Activated T-cell treated with anti-CD3 and anti-CD28 coated beads for 4 hours (primary cell): Measurements from ENCODE around the gene RNU6-7.

ENCODE experiments used
- DNase-seq: peaks from one replicate; pipeline ENCODE4 v3.0.0-alpha.2; 2020

RNU6-7 gene

GRCh38 chr14:32205984-32206383 is 4.1 kb downstream of the RNU6-7 start:
- no peak for DNase-seq

DNA sequence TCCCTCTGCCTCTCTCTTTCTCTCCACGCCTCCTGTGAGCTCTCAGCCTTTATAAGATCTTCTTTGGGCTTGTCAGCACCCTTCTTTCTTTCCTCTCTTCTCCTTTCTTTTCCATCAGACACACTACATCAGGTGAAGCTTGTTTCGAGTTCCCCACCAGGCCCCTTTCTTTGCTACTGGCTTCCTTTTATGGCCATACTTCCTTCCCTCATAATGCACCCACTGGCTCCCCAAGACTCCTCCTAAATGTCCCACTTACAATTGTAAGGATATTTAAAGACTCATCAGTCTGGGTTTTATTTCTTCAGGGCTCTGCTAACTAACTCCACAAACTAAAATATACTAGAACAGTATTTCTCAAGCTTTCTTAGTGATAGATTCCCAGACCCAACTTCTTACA is 4.7 kb downstream of the RNU6-7 start:
- DNase-seq = no peak

DNA sequence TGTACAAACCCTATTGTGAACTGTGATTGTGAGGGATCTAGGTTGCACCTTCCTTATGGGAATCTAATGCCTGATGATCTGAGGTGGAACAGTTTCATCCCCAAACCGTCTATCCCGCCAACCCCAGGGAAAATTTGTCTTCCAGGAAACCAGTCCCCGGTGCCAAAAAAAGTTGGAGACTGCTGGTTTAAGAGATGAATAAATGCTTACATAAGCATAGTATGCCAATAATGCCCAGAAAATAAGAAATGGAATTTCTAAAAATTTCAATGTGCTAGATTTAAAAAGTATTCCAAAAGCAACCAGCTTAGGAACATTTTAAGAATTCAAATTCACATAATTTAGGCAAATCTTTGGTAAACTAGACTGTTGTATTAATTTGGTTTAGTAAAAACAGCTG is 6.6 kb downstream of the RNU6-7 start:
- DNase-seq = no peak

- no peak for DNase-seq
Measured at GRCh38 chr14:32209471-32209870, 7.6 kb downstream of the RNU6-7 start.

GRCh38 chr14:32211068-32211404 is 9.2 kb downstream of the RNU6-7 start:
- DNase-seq = no peak

DNA sequence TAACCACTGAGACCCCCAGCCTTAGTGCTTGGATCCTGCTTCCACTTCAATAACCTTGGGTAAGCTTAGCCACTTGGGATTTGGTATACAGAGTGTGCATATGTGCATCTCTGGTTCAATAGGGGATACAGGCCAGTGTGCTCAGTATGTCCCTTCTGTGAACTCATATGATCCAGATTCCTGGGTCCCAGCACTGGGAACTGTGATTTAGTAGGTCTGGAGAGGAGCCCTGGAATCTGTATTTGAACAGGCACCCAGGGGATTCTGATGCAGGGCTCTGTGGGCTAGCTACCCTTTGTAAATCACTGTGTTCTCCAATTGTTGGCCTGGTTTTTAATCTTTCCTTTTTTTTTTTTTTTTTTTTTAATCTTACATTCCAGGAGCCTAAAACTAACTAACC is 11.0 kb downstream of the RNU6-7 start:
- DNase-seq = no peak

DNA sequence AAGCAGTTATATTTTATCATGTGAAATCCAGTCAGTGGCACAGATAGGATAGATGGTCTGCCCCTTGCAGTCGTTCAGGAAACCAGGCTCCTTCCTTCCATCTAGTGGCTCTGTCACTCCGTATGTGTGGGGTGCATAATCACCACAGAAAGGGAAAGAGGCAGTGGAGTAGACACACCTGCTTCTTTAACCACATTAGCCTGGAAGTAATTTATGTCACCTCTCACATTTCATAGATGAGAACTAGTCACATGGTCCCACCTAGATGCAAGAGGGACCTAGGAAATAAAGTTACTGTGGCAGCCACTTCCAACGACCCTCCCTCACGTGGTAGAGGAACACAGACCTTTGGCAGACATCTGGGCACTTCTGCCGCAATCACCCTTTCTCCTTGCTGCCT is 15.5 kb downstream of the RNU6-7 start:
- no peak for DNase-seq

- DNase-seq = no peak
Measured at GRCh38 chr14:32224737-32225377, 23.0 kb downstream of the RNU6-7 start.

DNA sequence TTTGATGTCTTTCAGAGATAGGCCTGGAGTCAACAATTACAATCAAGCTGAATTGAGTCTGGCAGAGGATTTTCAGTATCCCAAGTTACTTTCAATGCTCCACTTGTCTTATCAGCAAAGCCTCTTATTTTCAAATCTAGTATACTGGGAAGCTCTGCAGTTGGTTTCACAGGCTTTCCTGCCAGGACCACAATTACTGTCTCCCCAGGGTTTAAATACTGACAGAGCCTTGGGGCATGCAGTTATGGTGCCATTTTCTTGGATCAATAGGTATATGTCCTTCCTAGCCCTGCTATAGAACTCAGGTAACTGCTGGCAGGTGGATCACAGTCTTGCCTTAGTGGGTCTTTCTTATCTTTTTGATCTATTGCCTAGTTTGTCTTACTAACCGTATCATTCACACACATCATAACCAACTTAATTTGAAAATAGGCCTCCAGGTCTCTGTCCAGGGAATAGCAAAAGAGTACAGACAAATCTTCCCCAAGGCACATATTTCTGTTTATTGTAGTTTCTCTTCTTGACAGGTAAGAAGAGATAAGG is 23.6 kb downstream of the RNU6-7 start:
- DNase-seq = no peak

- DNase-seq = no peak
Measured at GRCh38 chr14:32226056-32226455, 24.2 kb downstream of the RNU6-7 start.

DNA sequence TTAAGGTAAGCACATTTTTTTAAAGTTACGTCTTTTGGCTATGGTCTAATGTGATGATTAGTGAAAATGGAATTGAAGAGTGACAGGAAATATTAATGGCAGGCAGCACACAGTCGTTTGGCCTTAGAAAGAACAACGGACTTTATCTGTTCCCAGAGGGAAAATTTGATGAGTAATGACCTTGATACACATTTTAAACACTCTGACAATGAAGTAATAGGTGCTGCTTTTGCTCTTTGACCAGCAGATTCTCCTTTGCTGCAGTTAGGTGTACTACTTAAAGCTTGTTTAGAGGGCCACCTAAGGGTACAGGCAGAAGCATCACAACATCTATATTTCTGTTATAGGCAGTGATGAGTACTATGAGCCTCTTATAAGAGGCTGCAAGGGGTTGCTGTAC is 28.3 kb downstream of the RNU6-7 start:
- DNase-seq = no peak

DNA sequence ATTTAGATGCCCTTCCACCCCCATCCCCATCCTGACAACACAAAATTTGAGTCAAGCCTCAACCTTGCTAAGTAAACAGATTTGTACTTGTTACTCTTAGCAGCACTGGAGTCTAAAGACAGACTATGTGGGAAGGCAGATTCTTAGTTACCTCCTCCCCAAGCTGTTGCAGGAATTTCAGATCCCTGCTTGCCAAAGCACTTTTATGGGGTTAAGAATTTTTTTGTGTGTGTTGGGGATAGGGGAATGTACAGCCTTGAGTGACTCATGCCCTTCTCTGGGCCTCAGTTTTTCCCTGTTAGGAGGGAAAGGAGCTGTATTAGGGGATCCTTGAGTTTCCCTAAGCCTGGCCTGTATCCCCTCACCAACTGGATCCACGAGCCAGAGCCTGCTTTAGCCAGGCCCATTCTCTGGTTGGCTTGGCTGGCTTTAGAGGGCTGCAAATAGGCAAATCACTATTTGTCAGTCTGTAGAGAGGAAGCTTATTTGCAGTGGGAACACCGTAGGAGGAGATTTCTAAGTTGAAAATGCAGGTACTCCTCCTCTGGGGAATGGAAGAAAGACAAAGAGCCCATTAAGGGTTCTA is 28.9 kb downstream of the RNU6-7 start:
- no peak for DNase-seq

GRCh38 chr14:32232481-32232880 is 30.6 kb downstream of the RNU6-7 start:
- DNase-seq = no peak

- no peak for DNase-seq
Measured at GRCh38 chr14:32233260-32233659, 31.4 kb downstream of the RNU6-7 start.

GRCh38 chr14:32244404-32244803 is 42.6 kb downstream of the RNU6-7 start:
- no peak for DNase-seq

- no peak for DNase-seq
Measured at GRCh38 chr14:32246751-32247150, 44.9 kb downstream of the RNU6-7 start.

GRCh38 chr14:32249371-32249770 is 47.5 kb downstream of the RNU6-7 start:
- no peak for DNase-seq

- no peak for DNase-seq
Measured at GRCh38 chr14:32249780-32250179, 47.9 kb downstream of the RNU6-7 start.

GRCh38 chr14:32250681-32251080 is 48.8 kb downstream of the RNU6-7 start:
- no peak for DNase-seq

DNA sequence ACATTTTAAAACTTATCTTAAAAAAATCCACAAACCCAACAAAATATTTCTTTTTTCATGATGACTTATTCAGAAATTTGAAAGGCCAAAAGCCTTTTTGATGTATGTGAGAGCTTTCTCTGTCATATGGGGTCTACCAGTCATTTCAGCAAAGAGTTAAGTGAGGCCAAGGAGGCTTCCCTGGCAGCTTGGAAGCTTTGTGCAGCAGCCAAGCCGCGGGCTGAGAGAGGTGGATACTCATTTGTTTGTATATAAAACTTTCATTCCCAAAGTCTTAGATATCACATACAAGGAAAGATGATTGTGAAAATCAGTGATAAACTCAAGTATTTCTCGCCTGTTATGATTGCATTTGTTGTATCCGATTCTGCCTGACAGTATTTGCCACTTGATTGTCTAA is 49.7 kb downstream of the RNU6-7 start:
- DNase-seq = no peak
